Caco-2 (cell line): ENCODE data around the gene UBE2L5. TPM values are rescaled to one million over a fixed set of nuclear protein-coding genes. Genes with fewer than 3 reads are reported as not detected.

Experiments used
- BruUV-seq: library from RNA; stranded (reverse); fragments of 400-500 nt; replicated peaks from 2 replicates; lab custom pipeline; 2021; lab: Mats Ljungman, UMichigan
- CTCF ChIA-PET: fragments of 300-600 bp; sonication (Branson Sonifier 250); formaldehyde crosslinking; loops from one replicate; lab custom pipeline; 2022; ENCODE audit warnings: antibody characterized with exemption; lab: Charles Lee
- POLR2A ChIA-PET: fragments of 300-600 bp; sonication (Branson Sonifier 250); formaldehyde crosslinking; loops from one replicate; lab custom pipeline; 2022; ENCODE audit warnings: antibody characterized with exemption; lab: Charles Lee
- DNase-seq, 2 experiments: peaks; one replicate each; pipeline versions ENCODE4 v3.0.0 to v3.0.0-alpha.2; 2020 to 2022
- H3K27me3 ChIP-seq: replicated peaks from 2 replicates; pipeline ENCODE4 v1.6.0; 2011; ENCODE audit warnings: low read length; ENCODE audit not compliant: control insufficient read depth, insufficient read depth
- H3K36me3 ChIP-seq: 2 replicates; pipeline ENCODE4 v1.5.1; 2011; ENCODE audit warnings: low read length; ENCODE audit not compliant: control insufficient read depth, insufficient read depth
- H3K4me1 ChIP-seq: fragments of 250-450 bp; sonication (Bioruptor Pico); 2 replicates; pipeline ENCODE4 v1.5.1; 2020; ENCODE audit warnings: mild to moderate bottlenecking
- H3K4me3 ChIP-seq: 2 replicates; pipeline ENCODE4 v1.5.1; 2011; ENCODE audit warnings: low read depth, mild to moderate bottlenecking, control low read depth, low read length
- H3K9me3 ChIP-seq: fragments of 250-450 bp; sonication (Bioruptor Pico); 2 replicates; pipeline ENCODE4 v1.5.1; 2020; ENCODE audit warnings: mild to moderate bottlenecking, moderate library complexity
- H3K27ac Mint-ChIP-seq: one replicate; pipeline ENCODE4 v1.8.0; 2022; ENCODE audit warnings: mixed read lengths; ENCODE audit not compliant: unreplicated experiment
- H3K27me3 Mint-ChIP-seq: one replicate; pipeline ENCODE4 v1.8.0; 2022; ENCODE audit warnings: mixed read lengths; ENCODE audit not compliant: insufficient read depth, unreplicated experiment
- H3K36me3 Mint-ChIP-seq: one replicate; pipeline ENCODE4 v1.8.0; 2022; ENCODE audit warnings: mild to moderate bottlenecking, mixed read lengths; ENCODE audit not compliant: insufficient read depth, unreplicated experiment
- H3K4me1 Mint-ChIP-seq: one replicate; pipeline ENCODE4 v1.8.0; 2022; ENCODE audit warnings: low read depth, mixed read lengths; ENCODE audit not compliant: unreplicated experiment
- H3K4me3 Mint-ChIP-seq: one replicate; pipeline ENCODE4 v1.8.0; 2022; ENCODE audit warnings: mild to moderate bottlenecking, moderate library complexity, mixed read lengths; ENCODE audit not compliant: unreplicated experiment
- H3K9me3 Mint-ChIP-seq: one replicate; pipeline ENCODE4 v1.8.0; 2022; ENCODE audit warnings: mixed read lengths; ENCODE audit not compliant: unreplicated experiment
- CTCF ChIP-seq, 2 experiments: fragments of 200-600 bp in 1 of 2; IDR thresholded peaks; 1 replicate in 1 of 2; 2 replicates in 1 of 2; pipeline versions ENCODE4 v1.5.1 to v1.8.0; 2011 to 2022; ENCODE audit warnings: antibody characterized with exemption in 1 of 2, control low read depth in 1 of 2, inconsistent platforms in 1 of 2, low read depth in 1 of 2, low read length in 1 of 2, mild to moderate bottlenecking in 1 of 2, moderate library complexity in 1 of 2; ENCODE audit not compliant: insufficient read depth in 1 of 2, severe bottlenecking in 1 of 2, unreplicated experiment in 1 of 2
- intact Hi-C: fragments of 100-400 bp; cut with micrococcal nuclease; formaldehyde crosslinking; loops from one replicate; pipeline ENCODE4 v1.10.0; 2022; ENCODE audit not compliant: unreplicated experiment
- total RNA-seq: library from RNA; stranded (reverse); gene quantifications from 2 replicates; pipeline ENCODE4 v1.2.3, GENCODE V29; 2022

UBE2L5 gene
- total RNA-seq, 1 experiment from 2014 or later = not detected

GRCh38 chr13:30391956-30392680 is 30.2 kb upstream of the UBE2L5 start:
- ChIA-PET CTCF (no interaction called here), POLR2A (no interaction called here)
- intact Hi-C loops = no loop called here
- Mint-ChIP-seq H3K36me3 (no peaks in the 10 kb centered on the region), H3K4me1 (peaks cover 14% of the 10 kb centered on the region), H3K9me3 (no peaks in the 10 kb centered on the region), H3K27ac (no peak overlapping the region), H3K4me3 (no peak overlapping the region), H3K27me3 (no peaks in the 10 kb centered on the region)
- TF ChIP-seq CTCF (IDR thresholded peaks at IDR 0.05; ENCODE audit: insufficient read depth in 1 of 2, low read depth in 1 of 2, low read length in 1 of 2, severe bottlenecking in 1 of 2, unreplicated experiment in 1 of 2) = no peak
- H3K4me1 ChIP-seq = peaks cover 21% of the 10 kb centered on the region
- no peak overlapping the region for H3K4me3 ChIP-seq
- H3K36me3 ChIP-seq = no peaks in the 10 kb centered on the region
- no peak for DNase-seq
- H3K9me3 ChIP-seq = no peaks in the 10 kb centered on the region
- BruUV-seq = no TSS peak
- no peaks in the 10 kb centered on the region for H3K27me3 ChIP-seq

- Histone ChIP-seq H3K36me3 (no peaks in the 10 kb centered on the region), H3K4me3 (no peak overlapping the region), H3K27me3 (no peaks in the 10 kb centered on the region), H3K4me1 (peaks cover 21% of the 10 kb centered on the region), H3K9me3 (no peaks in the 10 kb centered on the region)
- Mint-ChIP-seq H3K9me3 (no peaks in the 10 kb centered on the region), H3K4me1 (peaks cover 14% of the 10 kb centered on the region), H3K27ac (no peak overlapping the region), H3K36me3 (no peaks in the 10 kb centered on the region), H3K27me3 (no peaks in the 10 kb centered on the region), H3K4me3 (no peak overlapping the region)
- TF ChIP-seq CTCF (IDR thresholded peaks at IDR 0.05; ENCODE audit: insufficient read depth in 1 of 2, low read depth in 1 of 2, low read length in 1 of 2, severe bottlenecking in 1 of 2, unreplicated experiment in 1 of 2) = no peak
- no TSS peak for BruUV-seq
- no peak for DNase-seq
- POLR2A ChIA-PET = interaction anchor here (0.5 kb wide), 1 partner anchor 1947 kb away, joined by 9 read pairs; no protein-coding TSS in a partner anchor
- CTCF ChIA-PET = no interaction called here
- intact Hi-C loops = no loop called here
Observed at GRCh38 chr13:30392681-30393045, 29.6 kb upstream of the UBE2L5 start.

GRCh38 chr13:30394751-30395191 is 27.5 kb upstream of the UBE2L5 start:
- no TSS peak for BruUV-seq

More at GRCh38 chr13:30394751-30395191, 27.5 kb upstream of the UBE2L5 start:
- Histone ChIP-seq H3K27me3 (no peaks in the 10 kb centered on the region), H3K9me3 (no peaks in the 10 kb centered on the region), H3K4me1 (peaks cover 14% of the 10 kb centered on the region), H3K36me3 (no peaks in the 10 kb centered on the region), H3K4me3 (peak overlapping the region; percentile 45)
- ChIA-PET CTCF (interaction anchor here (1.1 kb wide), 1 partner anchor 262 kb away, joined by 3 read pairs; no protein-coding TSS in a partner anchor), POLR2A (interaction anchor here (0.6 to 1.0 kb wide), 2 partner anchors 13 to 27 kb away, joined by 5 read pairs; partner anchors contain the start of gene UBE2L5)
- Mint-ChIP-seq H3K27ac (peak overlapping the region; percentile 92), H3K27me3 (no peaks in the 10 kb centered on the region), H3K4me3 (peak overlapping the region; percentile 93), H3K36me3 (no peaks in the 10 kb centered on the region), H3K4me1 (peaks cover 4% of the 10 kb centered on the region), H3K9me3 (no peaks in the 10 kb centered on the region)
- intact Hi-C loops = loop anchor here (1.0 kb wide), 2 partner anchors 27 to 72 kb away; no protein-coding TSS in a partner anchor
- no peak for DNase-seq
- no peak for TF ChIP-seq CTCF (IDR thresholded peaks at IDR 0.05; ENCODE audit: insufficient read depth in 1 of 2, low read depth in 1 of 2, low read length in 1 of 2, severe bottlenecking in 1 of 2, unreplicated experiment in 1 of 2)
